Measurements from ENCODE around the gene VIPR2.

DNA sequence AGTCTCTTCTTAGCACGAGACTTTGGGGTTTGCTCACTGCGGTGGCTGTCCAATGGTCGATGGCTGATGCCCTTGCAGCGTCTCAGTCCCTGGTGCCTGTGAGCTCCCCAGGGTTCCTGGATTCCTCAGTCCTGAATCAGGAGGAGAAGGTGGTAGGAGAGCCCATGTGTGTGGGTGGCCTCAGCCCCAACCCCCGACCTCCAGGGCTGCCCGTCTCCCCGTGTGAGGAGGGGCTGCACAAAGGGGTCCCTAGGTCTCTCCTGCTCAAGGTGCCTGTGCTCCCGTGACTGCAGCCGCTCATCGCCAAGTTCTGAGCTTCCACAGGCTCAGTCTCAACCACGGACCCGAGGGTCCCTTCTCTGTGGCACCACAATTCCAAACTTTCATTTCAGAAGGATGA lies 142.9 kb downstream of the VIPR2 start:
- TF ChIP-seq, protein P1, sequence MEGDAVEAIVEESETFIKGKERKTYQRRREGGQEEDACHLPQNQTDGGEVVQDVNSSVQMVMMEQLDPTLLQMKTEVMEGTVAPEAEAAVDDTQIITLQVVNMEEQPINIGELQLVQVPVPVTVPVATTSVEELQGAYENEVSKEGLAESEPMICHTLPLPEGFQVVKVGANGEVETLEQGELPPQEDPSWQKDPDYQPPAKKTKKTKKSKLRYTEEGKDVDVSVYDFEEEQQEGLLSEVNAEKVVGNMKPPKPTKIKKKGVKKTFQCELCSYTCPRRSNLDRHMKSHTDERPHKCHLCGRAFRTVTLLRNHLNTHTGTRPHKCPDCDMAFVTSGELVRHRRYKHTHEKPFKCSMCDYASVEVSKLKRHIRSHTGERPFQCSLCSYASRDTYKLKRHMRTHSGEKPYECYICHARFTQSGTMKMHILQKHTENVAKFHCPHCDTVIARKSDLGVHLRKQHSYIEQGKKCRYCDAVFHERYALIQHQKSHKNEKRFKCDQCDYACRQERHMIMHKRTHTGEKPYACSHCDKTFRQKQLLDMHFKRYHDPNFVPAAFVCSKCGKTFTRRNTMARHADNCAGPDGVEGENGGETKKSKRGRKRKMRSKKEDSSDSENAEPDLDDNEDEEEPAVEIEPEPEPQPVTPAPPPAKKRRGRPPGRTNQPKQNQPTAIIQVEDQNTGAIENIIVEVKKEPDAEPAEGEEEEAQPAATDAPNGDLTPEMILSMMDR (IDR thresholded peaks at IDR 0.05), result no peak
- TF ChIP-seq POLR2A (IDR thresholded peaks at IDR 0.05), result no peak
